ENCODE data around the gene ZBTB17. TPM values are rescaled to one million over a fixed set of nuclear protein-coding genes. Genes with fewer than 3 reads are reported as not detected.
"Not testable (repeated sequence)": the region's sequence is repeated elsewhere in the genome, so short reads cannot be mapped to it uniquely, and the experiment has no call there.

The ZBTB17 gene
- total RNA-seq: 23.9 to 30.8 TPM (median 27.2 TPM) in 3 replicates
- long read RNA-seq, transcript ZBTB17-202 (16 exons, 2,745 nt): major isoform, 26 of 50 reads
- long read RNA-seq, partial matches to known transcripts: 4 of 50 reads
- long read RNA-seq, other reads (novel, unspliced or antisense): 20 of 50 reads

- Mint-ChIP-seq H3K27ac (ENCODE audit: unreplicated experiment) (peak within 1 kb of the TSS; percentile 83), H3K27me3 (ENCODE audit: low read depth) (no peaks in the 10 kb centered on the region), H3K4me1 (ENCODE audit: low read depth) (peaks cover 25% of the 10 kb centered on the region), H3K4me3 (ENCODE audit: unreplicated experiment) (peak within 1 kb of the TSS; percentile 82), H3K9me3 (ENCODE audit: low read depth) (no peaks in the 10 kb centered on the region), H3K36me3 (ENCODE audit: low read depth) (peaks cover 8% of the 10 kb centered on the region)
- peak; percentile 31 for TF ChIP-seq CTCF (IDR thresholded peaks at IDR 0.05)
- DNase-seq (ENCODE audit: low spot score): peak; percentile 98
These were observed at the start of gene ZBTB17 for GRCh38 chr1:15975805-15976680. ZBTB17 (minus strand) TSS chr1:15976101; CDS start chr1:15948495, 27,606 bp downstream.

- Mint-ChIP-seq H3K27me3 (ENCODE audit: low read depth) (no peaks in the 10 kb centered on the region), H3K4me3 (ENCODE audit: unreplicated experiment) (no peak overlapping the region), H3K4me1 (ENCODE audit: low read depth) (peaks cover 22% of the 10 kb centered on the region), H3K27ac (ENCODE audit: unreplicated experiment) (no peak overlapping the region), H3K36me3 (ENCODE audit: low read depth) (no peaks in the 10 kb centered on the region), H3K9me3 (ENCODE audit: low read depth) (no peaks in the 10 kb centered on the region)
- no peak for DNase-seq (ENCODE audit: low spot score)
- no peak for TF ChIP-seq CTCF (IDR thresholded peaks at IDR 0.05)
These were observed 47.3 kb upstream of the ZBTB17 start for GRCh38 chr1:16023050-16023653.

GRCh38 chr1:16022393-16022792, 46.5 kb upstream of the ZBTB17 start:
- H3K27me3 Mint-ChIP-seq (ENCODE audit: low read depth): no peaks in the 10 kb centered on the region
- no peak for DNase-seq (ENCODE audit: low spot score)

GRCh38 chr1:16021681-16022080, 45.8 kb upstream of the ZBTB17 start, which contains the start of gene CLCNKA:
CLCNKA (plus strand) TSS chr1:16022036; CDS start chr1:16022620, 584 bp downstream.
- Mint-ChIP-seq H3K9me3 (ENCODE audit: low read depth) (no peaks in the 10 kb centered on the region), H3K36me3 (ENCODE audit: low read depth) (no peaks in the 10 kb centered on the region), H3K4me3 (ENCODE audit: unreplicated experiment) (no peak within 1 kb of the TSS), H3K4me1 (ENCODE audit: low read depth) (peaks cover 37% of the 10 kb centered on the region), H3K27ac (ENCODE audit: unreplicated experiment) (no peak within 1 kb of the TSS), H3K27me3 (ENCODE audit: low read depth) (no peaks in the 10 kb centered on the region)
- no peak for TF ChIP-seq CTCF (IDR thresholded peaks at IDR 0.05)
- DNase-seq (ENCODE audit: low spot score): no peak

More at GRCh38 chr1:16022393-16022792, 46.5 kb upstream of the ZBTB17 start:
- Mint-ChIP-seq H3K27ac (ENCODE audit: unreplicated experiment) (no peak overlapping the region), H3K9me3 (ENCODE audit: low read depth) (no peaks in the 10 kb centered on the region), H3K4me1 (ENCODE audit: low read depth) (peaks cover 30% of the 10 kb centered on the region), H3K36me3 (ENCODE audit: low read depth) (no peaks in the 10 kb centered on the region), H3K4me3 (ENCODE audit: unreplicated experiment) (no peak overlapping the region)
- no peak for TF ChIP-seq CTCF (IDR thresholded peaks at IDR 0.05)

GRCh38 chr1:16020878-16021277, 45.0 kb upstream of the ZBTB17 start:
- peaks cover 44% of the 10 kb centered on the region for H3K4me1 Mint-ChIP-seq (ENCODE audit: low read depth)
- H3K27me3 Mint-ChIP-seq (ENCODE audit: low read depth); H3K27ac Mint-ChIP-seq (ENCODE audit: unreplicated experiment); H3K9me3 Mint-ChIP-seq (ENCODE audit: low read depth); H3K4me3 Mint-ChIP-seq (ENCODE audit: unreplicated experiment); H3K36me3 Mint-ChIP-seq (ENCODE audit: low read depth); DNase-seq (ENCODE audit: low spot score): not testable (repeated sequence)

All from chondrocyte (in vitro differentiated cells).